Middle frontal gyrus (tissue), 1 donor: ENCODE measurements around the gene MYADML2.

Experiments used
- DNase-seq: peaks from one replicate; pipeline ENCODE4 v3.0.0-alpha.2; 2015; ENCODE audit warnings: low spot score; ENCODE audit errors: extremely low spot score

The MYADML2 gene

DNA sequence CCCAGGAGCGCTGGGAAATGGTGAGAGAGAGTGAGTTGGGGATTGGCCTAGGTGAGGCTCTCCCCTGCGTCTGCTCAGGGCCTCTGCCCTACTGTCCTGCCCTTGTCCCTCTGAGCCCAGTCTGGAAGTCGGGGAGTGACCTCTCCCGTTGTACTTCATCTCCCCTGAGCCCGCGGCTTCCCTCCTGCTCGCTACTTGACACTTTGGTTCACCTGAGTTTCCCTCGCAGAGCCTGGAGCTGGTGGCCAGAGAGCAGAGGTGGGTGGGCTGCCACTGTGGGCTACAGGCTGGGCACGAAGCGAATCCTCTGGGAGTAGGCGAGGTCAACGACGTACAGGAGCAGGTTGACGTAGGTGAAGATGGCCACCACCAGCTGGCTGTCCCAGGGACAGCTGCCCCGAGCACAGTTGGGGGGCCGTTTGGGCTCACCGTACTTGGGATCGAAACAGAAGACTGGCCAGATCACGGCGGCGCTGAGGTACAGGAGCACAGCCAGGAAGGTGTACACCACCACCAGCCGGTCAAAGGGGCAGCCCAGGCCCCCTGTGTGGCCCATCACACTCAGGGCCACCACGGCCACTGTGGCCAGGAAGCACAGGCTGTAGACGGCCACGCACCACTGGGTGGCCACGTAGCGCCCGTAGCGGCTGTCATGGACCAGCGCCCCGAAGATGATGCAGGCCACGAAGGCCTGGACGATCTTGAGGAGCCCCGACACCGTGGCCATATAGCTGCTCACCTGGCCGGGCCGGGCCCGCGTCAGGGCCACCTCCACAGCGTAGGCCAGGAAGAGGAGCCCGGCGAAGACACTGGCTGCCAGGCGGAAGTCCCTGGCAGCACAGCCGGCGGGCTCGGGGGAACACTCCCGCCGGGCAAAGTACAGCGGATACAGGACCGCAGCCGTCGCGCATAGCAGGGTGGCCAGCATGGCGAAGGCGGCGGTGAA, 6.2 kb downstream of the MYADML2 start:
- no peak for DNase-seq

DNA sequence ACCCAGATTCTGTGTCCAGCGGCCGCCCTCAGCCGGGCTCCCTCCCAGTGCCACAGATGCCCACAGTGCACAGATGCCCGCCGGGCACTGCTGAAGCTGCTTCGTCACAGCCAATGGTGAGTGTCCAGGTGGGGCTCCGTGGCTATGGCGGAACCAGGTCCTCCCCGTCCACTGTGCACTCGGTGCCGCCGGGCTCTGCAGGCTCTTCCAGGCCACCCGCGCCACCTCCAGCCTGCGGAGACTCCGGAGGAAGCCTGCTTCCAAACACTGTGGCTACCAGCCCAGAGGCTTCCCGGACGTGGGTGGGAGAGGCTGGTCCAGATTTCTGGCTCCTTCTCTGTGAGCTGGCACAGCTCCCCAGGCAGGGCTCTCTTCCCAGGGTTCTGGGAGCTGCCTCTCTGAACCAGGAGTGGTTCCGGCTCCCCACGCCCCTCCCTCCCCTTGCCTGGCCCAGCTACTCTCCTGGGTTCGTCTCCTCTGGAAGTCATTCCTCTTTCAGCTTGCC, 7.1 kb downstream of the MYADML2 start:
- DNase-seq = peak; percentile 67

DNA sequence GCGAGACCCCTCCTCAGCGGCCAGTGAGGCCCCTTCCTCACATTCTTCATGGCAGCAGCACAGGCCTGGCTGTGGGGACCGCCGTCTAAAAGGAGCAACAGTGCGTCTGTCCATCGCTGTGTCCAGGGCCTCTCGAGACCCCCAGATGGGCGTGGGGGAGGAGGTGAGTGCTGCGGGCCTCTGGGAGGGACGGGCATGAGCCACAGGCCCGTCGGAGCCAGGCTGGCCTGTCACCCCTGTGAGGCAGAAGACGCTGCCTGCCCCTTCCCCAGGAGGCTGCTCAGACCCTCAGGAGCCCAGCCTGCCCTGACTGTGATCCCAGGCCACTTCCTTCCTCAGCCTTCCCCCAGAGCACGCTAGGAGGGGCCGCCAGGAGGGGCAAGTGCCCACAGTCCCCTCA, 7.8 kb downstream of the MYADML2 start:
- no peak for DNase-seq

DNA sequence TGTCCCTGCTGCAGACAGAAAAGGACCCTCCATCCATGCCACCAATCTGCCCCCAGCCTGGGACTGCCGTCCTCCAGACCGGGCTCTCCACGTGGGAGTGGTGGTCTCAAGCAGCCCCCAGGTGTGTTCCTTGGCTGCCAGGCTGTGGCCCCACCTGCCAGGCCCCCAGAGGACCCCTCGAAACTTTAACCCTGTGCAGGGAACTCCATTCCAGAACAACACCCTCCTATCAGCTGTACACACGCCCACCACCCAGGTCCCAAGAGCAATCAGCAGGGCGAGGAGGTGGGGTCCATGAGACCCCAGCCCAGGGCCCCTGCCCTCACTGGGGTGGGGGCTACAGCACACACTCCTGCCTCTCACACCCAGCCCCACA, 11.3 kb downstream of the MYADML2 start:
- no peak for DNase-seq

DNA sequence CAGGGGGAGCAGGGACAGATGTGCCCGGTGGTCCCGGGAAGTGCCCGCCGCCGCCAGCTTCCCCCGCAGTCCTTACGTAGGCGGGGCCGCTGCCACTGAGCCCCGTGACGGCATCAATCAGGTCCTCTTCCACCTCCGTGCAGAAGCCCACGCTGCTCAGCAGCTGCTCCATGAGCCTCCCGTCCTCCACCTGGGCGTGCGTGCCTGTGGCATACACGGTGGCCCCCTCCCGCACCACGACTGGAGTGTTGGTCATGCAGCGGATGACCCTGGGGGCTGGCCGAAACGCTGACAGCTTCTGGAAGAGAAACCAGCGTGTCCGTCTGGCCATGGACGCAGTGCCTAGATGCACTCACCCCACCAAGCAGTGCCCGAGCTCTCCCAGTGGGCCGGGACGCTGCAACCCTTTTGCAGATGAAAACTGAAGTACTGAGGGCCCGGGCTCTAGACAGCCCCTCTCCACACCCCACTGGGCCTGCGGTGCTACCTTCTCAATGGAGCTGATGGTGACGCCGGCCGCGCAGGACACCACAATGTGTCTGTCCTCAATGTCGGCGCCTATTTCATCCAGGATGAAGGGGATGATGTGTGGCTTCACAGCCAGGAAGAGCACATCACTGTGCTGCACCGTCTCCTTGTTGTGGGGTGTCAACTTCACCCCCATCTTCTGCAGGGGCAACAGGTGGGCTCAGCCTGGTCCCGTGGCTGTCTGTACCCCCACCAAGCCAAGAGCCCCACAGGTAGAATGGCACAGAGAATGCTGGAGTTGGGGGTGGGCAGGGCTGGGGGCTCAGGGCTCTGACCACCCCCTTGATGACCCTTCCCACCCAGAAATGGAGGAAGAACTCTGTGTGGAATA, 12.0 kb downstream of the MYADML2 start:
- DNase-seq = no peak

DNA sequence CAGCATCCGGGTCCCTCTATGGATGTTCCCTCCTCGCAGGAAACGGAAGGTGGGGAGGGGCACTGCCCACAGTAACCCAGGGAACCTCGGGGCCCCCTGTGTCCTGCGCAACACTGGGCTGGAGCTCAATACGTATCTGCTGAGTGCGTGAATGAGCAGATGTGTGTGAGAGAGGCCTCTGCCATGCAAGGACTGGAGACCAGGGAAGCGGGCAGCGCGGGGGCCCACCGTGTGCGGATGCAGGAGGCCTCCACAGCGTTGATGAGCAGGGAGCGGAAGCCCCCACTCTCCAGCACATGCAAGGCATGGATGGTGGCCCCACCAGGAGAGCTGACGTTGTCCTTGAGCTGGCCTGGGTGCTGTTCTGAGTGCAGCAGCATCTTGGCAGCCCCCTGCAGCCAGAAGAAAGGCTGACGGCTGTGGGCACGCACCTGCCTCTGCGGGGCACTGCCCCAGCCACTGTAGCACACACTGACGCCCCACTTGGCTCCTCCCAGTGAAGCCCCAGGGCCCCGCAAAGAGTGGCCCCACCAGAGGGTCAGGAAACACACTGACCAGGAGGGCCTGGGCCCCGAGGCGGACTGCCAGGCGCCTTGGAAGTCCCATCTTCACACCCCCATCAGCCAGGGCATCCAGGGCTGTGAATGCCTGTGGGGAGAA, 12.8 kb downstream of the MYADML2 start:
- no peak for DNase-seq

DNA sequence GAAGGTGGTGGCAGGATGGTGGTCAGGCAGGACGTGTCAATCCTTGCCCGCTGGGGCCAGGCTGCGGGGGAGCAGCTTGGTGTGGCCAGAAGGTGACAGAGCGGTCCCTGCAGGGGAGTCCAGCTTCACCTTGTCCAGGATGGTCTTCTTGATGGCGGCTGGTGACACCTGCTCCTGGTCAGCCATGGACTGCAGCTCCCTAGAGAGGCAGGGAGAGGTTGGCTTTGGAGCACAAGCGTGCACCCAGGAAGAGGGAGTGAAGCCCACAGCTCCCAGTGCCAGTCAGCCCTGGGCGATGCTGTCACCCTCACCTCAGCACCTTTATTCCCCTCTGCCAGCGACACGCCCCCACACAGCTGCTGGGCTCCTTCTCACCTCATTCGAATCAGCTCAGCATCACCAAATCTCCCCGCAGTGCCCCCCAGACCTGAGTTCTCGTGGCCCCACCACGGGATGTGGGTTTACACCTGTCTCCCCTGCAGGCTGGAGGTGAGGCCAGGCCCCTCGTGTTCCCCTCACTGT, 13.8 kb downstream of the MYADML2 start:
- no peak for DNase-seq

DNA sequence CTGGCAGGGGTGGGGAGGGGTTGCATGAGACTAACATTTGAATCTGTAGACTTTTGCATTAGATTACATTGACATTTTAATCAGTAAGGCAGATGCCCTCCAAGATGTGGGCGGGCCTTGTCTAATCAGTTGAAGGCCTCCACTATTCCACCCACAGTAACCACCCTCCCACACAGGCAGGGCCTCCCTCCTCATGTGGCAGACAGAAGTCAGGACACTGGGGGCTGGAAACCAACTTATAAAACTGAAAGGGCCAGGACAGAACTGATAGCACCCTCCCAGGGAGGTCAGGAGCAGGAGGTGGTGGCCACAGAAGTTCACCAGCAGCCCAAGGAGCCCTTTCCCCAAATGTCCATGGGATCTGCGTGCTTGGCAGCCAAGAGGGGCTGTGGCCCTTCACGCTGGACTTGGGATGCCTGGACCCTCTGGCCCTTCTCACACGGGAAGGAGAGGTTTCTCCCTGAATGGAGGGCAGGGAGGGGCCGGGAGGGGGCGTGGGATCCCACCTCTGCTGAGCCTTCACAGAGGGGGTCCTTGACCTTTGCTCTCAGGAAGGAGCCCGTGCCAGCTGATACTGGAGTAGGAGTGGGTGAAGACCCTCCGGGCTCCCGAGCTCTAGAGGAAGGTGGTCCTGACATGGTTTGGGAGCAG, 14.6 kb downstream of the MYADML2 start:
- DNase-seq = no peak

DNA sequence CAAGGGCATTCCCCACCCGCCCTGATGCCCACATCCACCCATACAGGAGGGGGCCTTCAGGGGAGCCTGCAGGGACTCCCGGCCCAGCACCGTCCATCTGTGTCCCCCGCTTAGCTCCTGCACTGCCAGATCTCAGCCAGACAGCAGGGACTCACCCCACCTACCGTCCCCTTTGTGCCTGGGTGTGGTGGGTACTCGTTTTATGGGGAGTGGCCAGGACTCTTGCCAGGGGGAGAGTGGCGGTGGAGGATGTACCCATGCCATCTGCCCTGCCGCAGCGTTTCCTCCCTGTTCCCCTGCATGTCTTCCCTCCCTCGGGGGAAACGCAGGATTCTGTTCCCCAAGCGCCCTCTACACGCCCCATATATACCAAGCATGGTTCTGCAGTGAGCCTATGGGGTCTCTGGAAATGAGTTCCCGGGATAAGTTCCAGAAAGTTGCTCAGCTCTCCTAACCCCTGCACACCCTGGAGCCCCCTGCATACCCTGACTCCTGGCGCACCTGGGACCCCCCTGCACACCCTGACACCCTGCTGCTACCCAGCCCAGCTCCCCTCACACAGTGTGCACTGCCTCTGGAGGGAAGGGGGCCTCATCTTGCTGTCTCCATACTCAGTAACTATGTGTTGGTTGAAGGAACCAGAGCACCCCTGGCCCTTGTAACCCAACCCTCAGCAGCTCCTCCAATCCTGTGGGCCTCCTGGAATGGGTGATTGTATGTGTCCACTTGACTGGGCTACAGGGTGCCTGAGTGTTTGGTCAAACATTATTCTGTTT, 15.3 kb downstream of the MYADML2 start:
- DNase-seq = no peak

DNA sequence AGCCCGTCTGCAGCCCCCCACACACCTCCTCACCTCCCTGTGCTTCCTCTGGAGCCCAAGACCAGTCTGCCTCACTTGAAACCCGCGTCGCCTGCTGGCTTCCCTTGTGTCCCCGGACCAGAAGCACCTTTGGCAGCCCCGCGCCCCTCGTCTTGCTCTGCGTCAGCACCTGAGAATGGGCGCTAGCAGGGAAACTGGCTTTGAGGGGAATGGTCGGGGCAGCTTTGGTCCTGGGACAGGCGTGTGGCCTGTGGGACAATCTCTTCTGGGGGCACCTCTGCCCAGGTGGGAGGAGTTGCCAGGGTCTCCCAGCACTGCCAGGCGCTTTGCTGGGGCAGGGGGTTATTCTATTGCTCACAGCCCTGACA, 15.9 kb downstream of the MYADML2 start:
- DNase-seq = no peak

DNA sequence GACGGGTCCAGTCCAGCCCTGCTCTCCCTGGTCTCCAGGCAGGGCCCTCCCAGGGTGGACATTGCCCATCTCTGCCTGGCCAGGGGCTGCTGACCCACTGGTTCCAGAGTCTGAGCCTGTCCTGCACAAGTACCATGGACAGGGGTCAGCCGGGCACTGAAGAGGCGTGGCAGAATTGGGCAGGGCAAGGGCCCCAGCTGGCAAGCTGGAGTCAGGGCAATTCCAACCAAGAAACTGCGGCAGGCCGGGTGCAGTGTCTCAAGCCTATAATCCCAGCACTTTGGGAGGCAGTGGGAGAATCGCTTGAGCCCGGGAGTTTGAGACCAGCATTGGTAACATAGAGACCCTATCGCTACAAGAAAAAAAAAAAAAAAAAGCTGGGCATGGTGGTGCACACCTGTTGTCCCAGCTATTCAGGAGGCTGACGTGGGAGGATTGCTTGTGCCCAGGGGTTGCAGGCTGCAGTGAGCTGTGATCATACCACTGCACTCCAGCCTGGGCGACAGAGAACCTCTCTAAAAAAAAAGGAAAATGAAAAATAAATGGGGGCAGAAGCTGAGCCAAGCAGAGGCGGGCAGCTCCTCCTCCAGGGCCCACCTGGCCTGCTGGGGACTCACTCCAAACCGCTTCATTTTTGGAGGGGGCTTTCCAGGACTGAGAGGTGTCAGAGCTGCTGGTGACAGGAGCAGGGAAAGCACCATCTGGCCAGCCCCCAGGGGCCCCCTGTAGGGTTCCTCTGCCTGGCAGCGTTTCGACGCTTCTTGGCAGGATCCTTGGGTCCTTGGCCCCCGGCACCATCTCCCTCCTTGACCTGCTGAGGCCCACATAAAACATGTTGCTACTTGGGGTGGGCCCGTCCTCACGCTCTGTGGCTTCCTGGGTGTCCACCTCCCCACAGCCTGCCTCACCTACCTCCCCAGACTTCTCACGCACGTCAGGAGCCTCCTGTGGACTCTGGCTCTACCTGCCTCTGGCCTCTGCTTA, 16.6 kb downstream of the MYADML2 start:
- no peak for DNase-seq

DNA sequence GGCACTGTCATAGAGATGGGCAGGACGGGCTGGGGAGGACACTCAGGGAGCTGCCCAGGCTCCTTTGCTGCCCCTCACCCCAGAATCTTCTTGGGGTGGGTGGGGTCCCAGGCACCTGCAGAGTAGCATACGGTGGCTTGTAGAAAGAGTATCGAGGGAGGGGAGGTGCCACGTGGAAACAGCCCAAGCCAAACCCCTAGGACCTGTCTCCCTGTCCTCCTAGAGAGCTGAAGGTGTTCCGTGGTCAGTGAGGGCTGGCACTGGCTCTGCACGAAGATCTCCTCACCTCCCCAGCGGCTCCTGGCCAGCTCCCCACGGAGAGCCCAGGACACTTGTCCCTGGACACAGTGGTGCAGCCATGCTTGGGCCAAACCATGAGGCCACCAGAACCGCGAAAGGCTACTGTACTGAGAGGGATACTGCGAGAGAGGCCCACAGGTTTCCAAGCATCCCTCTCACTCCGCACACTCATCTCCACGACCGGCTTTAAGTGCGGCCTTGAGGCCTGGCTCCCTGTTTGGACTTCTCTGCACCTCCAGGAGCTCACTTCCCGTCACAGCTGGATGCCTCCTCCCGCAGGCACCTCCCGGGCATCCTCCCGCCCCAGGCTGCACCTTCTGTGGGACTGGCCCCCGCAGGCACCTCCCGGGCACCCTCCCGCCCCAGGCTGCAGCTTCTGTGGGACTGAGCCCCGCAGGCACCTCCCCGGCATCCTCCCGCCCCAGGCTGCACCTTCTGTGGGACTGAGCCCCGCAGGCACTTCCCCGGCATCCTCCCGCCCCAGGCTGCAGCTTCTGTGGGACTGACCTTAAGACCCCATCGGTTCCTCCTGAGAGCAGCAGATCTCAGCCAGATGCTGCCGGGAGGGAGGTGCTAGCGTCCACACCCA, 17.5 kb downstream of the MYADML2 start:
- DNase-seq = no peak

DNA sequence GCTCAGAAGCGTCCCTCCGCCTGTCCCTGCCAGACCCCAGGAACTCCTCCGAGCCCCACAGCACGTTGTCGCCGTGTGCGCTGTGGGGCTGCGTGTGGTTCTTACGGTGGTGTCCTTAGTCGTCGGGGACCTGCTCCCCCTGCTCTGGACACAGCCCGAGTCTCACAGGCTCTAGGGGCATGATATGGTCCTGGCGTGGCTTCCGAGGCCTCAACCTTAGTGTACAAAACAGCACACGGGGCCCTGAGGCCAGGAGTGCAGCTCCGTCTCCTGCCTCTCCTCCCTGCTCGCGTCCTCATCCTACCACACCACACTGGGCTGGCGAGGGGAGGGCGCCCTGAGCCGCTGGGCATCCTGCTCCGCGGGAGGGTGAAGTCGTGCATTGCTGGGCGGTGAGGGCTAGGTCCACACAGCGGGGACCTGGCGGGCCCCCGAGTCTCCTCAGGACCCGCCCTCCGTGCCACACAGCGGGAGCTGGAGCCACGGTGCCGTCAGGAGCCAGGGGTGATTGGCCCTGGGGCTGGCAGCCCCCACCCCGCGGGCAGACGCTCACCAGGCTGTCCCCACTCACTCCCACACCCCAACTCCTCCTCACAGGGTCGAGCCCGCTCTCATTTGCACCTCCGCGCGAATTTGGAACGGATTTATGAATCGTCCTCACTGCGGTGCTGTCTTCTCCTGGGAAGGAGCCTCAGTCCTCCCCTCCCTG, 18.3 kb downstream of the MYADML2 start:
- DNase-seq = no peak

DNA sequence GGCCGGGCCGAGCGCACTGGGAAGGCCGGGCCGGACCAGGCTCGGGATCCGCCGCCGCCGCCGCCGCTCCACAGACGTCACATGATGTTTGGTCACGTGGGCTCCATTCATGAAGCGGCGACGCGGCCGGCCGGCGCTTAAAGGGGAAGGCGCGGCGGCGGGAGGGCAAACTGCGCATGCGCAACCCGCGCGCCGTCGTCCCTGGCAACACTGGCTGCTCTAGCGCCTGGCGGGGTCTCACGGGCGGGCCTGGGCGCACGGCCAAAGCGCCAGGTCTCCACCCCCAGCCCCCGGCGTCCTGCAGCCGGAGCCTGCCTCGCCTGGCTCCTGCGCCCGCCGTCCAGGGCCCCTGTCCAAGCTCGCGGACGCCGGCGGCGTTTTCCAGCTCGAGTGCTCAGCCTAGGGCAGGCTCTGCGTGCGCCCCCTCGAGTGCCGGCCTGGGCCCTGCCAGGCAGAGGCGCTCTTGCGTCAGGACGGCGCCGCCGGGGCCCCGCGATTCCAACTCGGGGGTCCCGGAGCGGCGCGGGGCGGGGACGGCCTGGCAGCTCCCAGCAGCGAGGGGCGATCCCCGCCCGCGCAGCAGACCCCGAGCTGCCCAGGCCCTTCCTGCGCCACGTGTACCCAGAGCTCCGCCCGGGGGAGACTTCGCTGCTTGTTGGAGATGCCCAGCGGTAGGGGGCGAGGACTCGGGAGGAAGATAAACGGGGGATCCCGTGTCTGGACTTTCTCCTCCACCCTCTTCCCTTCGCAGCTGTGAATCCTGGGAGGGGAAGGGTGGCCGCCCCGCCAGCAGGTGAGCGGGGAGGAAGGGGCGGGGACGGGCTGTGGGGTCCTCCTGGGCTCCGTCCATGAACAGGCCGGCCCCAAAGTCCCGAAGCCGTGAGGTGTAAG, 19.1 kb downstream of the MYADML2 start, which contains the start of gene MAFG:
Gene MAFG (minus strand): TSS at position 83 of the 891 bp plus-strand sequence. CDS start 4,550 bp downstream, outside the sequence.
- peak; percentile 91 for DNase-seq

DNA sequence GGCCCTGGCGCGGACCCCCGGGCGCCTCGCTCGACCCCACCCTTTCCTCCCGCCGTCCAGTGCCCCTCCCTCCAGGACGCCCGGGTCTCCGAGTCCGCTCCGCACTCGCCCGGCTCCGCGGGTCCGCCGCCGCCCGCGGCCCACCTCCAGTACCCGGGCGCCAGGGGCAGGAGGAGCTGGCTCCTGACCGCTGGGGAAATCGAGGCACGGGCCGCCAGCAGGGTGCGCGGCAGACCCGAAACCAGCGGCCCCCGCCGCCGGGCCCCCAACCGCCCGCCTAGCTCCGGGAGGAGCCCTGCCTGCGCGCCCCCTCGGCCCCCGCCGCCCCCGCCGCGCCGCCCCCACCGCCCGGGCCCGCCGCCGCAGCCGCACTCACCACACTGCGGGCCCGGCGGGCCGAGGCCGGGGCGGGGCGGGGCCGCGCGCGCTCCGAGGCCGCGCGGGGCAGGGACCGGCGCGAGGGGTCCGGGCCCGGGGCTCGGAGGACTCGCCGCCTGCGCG, 19.8 kb downstream of the MYADML2 start:
- no peak for DNase-seq
